Measurements from ENCODE around the gene CIT. TPM values are rescaled to one million over a fixed set of nuclear protein-coding genes. Genes with fewer than 3 reads are reported as not detected.
"Not testable (repeated sequence)": the region's sequence is repeated elsewhere in the genome, so short reads cannot be mapped to it uniquely, and the experiment has no call there.

Gene CIT
- total and polyA plus RNA-seq, 7 donors: 1.2 to 9.2 (median 5.4) TPM

DNA sequence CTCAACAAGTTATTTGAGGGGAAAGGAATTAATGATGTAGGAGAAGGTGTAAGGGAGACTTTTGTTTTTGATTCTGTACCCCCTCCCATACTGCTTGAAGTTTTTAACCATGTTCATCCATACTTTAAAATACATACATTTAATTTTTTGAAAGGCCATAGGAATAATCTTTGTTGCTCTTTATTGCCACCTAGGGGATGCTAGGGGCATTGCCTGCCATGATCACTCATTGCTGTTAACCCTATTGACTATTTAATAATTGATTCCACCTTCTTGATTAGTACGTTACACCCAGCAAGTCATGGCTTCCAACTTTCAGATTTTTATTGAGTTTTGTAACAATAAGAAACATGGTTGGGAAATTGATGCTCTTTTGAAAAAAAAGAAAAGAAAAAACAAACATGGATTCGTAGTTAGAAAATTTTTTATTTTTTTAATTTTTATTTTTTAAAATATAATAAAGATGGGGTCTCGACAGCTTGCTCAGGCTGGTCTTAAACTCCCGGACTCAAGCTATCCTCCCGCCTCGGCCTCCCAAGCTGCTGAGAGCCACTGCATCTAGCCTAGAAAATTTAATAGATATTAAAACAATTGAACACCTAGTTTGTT is 217.7 kb downstream of the CIT start:
- Histone ChIP-seq H3K27ac (no peak overlapping the region), H3K27me3 (no peaks in the 10 kb centered on the region), H3K4me3 (no peak overlapping the region), H3K9me3 (peaks cover 0 to 2% (median under 1%) of the 10 kb centered on the region in 4 donors), H3K36me3 (no peaks in the 10 kb centered on the region), H3K4me1 (no peaks in the 10 kb centered on the region)
- 51 to 54% methylated on average over 6 of the region's 6 CpGs for WGBS, 2 donors
- intact Hi-C loops (cut with DNase I): no loop called here
- DNase-seq: no peak
- no peak for TF ChIP-seq EP300 (IDR thresholded peaks at IDR 0.05)
- TF ChIP-seq, protein P1, sequence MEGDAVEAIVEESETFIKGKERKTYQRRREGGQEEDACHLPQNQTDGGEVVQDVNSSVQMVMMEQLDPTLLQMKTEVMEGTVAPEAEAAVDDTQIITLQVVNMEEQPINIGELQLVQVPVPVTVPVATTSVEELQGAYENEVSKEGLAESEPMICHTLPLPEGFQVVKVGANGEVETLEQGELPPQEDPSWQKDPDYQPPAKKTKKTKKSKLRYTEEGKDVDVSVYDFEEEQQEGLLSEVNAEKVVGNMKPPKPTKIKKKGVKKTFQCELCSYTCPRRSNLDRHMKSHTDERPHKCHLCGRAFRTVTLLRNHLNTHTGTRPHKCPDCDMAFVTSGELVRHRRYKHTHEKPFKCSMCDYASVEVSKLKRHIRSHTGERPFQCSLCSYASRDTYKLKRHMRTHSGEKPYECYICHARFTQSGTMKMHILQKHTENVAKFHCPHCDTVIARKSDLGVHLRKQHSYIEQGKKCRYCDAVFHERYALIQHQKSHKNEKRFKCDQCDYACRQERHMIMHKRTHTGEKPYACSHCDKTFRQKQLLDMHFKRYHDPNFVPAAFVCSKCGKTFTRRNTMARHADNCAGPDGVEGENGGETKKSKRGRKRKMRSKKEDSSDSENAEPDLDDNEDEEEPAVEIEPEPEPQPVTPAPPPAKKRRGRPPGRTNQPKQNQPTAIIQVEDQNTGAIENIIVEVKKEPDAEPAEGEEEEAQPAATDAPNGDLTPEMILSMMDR (IDR thresholded peaks at IDR 0.05): peak; percentile 27 to 92 (median 54)
- TF ChIP-seq POLR2A (IDR thresholded peaks at IDR 0.05): no peak
- TF ChIP-seq POLR2AphosphoS5 (IDR thresholded peaks at IDR 0.05): no peak

DNA sequence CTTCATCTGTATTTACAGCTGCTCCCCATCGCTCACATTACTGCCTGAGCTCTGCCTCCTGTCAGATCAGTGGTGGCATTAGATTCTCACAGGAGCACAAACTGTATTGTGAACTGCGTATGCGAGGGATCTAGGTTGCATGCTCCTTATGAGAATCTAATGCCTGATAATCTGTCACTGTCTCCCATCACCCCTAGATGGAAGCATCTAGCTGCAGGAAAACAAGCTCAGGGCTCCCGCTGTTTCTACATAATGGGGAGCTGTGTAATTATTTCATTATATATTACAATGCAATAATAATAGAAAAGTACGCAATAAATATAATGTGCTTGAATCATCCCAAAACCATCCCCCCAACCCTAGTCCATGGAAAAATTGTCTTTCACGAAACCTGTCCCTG is 219.0 kb downstream of the CIT start:
- H3K9me3 ChIP-seq; DNase-seq; intact Hi-C loops (cut with DNase I); H3K4me1 ChIP-seq; H3K27me3 ChIP-seq; H3K36me3 ChIP-seq; H3K27ac ChIP-seq; H3K4me3 ChIP-seq: not testable (repeated sequence)
- WGBS, 2 donors: 91 to 95% methylated on average over 6 of the region's 6 CpGs

DNA sequence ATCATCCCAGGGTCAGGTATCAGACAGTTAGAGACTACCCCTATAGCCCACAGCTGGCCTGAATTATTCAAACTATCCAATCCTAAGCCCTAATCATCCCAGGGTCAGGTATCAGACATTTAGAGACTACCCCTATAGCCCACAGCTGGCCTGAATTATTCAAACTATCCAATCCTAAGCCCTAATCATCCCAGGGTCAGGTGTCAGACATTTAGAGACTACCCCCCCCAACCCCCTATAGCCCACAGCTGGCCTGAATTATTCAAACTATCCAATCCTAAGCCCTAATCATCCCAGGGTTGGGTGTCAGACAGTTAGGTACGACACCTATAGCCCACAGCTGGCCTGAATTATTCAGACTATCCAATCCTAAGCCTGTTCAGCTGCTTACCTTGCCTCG is 220.1 kb downstream of the CIT start:
- H3K9me3 ChIP-seq; intact Hi-C loops (cut with DNase I); H3K4me3 ChIP-seq; H3K27ac ChIP-seq; H3K27me3 ChIP-seq; H3K4me1 ChIP-seq; DNase-seq; H3K36me3 ChIP-seq: not testable (repeated sequence)
- 56 to 71% methylated on average over 2 of the region's 2 CpGs for WGBS, 2 donors

DNA sequence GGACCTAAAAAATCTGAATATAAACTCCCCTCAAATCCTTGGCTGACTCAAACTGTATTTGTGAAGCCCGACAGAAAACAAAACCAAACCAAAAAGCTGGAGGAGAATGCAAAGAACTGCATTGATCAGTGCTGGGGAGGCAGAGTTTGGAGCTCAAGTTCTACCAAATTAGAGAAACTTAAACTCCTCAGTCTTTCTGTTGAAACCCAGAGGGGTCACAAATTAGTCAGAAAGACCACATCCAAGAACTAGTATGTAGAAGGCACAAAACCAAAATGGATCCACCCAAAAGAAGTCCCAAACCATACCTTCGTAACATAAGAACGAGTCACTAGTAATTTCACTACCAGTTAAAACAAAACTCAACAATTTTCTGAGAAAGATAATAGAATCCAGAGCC is 224.5 kb downstream of the CIT start:
- Histone ChIP-seq H3K36me3 (no peaks in the 10 kb centered on the region), H3K9me3 (peaks cover 0 to 10% (median 2%) of the 10 kb centered on the region in 4 donors), H3K27me3 (no peaks in the 10 kb centered on the region), H3K4me3 (no peak overlapping the region), H3K27ac (no peak overlapping the region), H3K4me1 (no peaks in the 10 kb centered on the region)
- no peak for DNase-seq
- no peak for TF ChIP-seq POLR2AphosphoS5 (IDR thresholded peaks at IDR 0.05)
- TF ChIP-seq, protein P1 (IDR thresholded peaks at IDR 0.05): no peak
- intact Hi-C loops (cut with DNase I): no loop called here
- 61 to 78% methylated on average over 3 of the region's 3 CpGs for WGBS, 2 donors

DNA sequence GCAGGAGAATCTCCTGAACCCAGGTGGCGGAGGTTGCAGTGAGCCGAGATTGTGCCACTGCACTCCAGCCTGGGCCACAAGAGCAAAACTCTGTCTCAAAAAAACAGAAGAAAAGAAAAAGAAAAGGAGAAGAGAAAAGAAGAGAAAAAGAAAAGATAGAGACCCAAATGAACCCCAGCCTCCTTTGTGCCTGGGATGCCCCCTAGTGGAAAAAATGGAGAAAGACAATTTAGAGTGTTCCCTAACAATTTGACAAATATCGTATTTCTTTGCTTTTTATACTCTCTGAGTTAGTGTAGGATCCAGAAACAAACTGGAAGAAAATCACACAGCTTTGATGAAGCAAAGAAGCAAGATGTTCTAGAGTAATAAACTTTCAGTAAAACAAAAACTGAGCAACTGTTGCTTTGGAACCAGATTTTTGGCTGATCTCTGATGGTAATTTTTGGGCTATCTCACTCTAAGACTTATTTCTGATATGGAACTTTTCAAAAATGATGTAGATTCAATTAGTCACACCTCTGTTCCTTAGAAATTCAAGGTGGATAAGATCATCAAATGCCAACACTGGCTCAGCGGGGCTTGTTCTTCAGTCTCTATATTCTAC is 227.8 kb downstream of the CIT start:
- no peak for DNase-seq
- WGBS, 2 donors: 67 to 71% methylated on average over 4 of the region's 4 CpGs
- intact Hi-C loops (cut with DNase I): loop anchor here (10.0 kb wide), 1 partner anchor 205 kb away; no protein-coding TSS in a partner anchor
- H3K4me3 ChIP-seq: no peak overlapping the region
- peaks cover 0 to 6% (median 1%) of the 10 kb centered on the region in 4 donors for H3K9me3 ChIP-seq
- H3K4me1 ChIP-seq: no peaks in the 10 kb centered on the region
- TF ChIP-seq POLR2AphosphoS5 (IDR thresholded peaks at IDR 0.05) (no peak), POLR2A (IDR thresholded peaks at IDR 0.05) (no peak), EP300 (IDR thresholded peaks at IDR 0.05) (no peak)
- TF ChIP-seq, protein P1 (IDR thresholded peaks at IDR 0.05): peak in 1 of 4 experiments; percentile 34
- H3K36me3 ChIP-seq: no peaks in the 10 kb centered on the region
- H3K27me3 ChIP-seq: no peaks in the 10 kb centered on the region
- no peak overlapping the region for H3K27ac ChIP-seq

Measured in sigmoid colon (tissue), 7 donors.